ENCODE measurements around the gene ABCA13.
"Not testable (repeated sequence)": the region's sequence is repeated elsewhere in the genome, so short reads cannot be mapped to it uniquely, and the experiment has no call there.

ABCA13 gene, protein sequence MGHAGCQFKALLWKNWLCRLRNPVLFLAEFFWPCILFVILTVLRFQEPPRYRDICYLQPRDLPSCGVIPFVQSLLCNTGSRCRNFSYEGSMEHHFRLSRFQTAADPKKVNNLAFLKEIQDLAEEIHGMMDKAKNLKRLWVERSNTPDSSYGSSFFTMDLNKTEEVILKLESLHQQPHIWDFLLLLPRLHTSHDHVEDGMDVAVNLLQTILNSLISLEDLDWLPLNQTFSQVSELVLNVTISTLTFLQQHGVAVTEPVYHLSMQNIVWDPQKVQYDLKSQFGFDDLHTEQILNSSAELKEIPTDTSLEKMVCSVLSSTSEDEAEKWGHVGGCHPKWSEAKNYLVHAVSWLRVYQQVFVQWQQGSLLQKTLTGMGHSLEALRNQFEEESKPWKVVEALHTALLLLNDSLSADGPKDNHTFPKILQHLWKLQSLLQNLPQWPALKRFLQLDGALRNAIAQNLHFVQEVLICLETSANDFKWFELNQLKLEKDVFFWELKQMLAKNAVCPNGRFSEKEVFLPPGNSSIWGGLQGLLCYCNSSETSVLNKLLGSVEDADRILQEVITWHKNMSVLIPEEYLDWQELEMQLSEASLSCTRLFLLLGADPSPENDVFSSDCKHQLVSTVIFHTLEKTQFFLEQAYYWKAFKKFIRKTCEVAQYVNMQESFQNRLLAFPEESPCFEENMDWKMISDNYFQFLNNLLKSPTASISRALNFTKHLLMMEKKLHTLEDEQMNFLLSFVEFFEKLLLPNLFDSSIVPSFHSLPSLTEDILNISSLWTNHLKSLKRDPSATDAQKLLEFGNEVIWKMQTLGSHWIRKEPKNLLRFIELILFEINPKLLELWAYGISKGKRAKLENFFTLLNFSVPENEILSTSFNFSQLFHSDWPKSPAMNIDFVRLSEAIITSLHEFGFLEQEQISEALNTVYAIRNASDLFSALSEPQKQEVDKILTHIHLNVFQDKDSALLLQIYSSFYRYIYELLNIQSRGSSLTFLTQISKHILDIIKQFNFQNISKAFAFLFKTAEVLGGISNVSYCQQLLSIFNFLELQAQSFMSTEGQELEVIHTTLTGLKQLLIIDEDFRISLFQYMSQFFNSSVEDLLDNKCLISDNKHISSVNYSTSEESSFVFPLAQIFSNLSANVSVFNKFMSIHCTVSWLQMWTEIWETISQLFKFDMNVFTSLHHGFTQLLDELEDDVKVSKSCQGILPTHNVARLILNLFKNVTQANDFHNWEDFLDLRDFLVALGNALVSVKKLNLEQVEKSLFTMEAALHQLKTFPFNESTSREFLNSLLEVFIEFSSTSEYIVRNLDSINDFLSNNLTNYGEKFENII (N-terminal part only)
- total RNA-seq, result 0.15 to 0.52 reads per million in 2 donors

DNA sequence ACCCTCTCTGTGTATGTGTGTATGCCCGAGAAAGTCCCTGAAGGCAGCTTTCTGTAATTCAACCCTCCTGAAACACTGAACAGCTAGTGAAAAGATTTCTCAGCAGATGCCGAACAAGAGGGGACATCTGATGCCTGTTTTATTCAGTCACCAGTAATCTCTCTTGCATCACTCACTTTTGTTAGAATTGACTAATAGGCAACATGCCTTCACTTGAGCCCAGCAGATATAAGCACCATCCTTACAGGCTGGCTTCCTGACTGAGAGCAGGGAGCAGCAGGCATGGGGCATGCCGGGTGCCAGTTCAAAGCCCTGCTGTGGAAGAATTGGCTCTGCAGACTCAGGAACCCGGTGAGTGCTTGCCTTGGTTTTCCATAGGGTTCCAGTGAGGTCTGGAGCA is at the start of gene ABCA13:
Gene ABCA13, plus strand, starts transcription at position 257 of the 400 bp plus-strand sequence. Its CDS starts 26 bp downstream, at position 283.
- no peak for DNase-seq

DNA sequence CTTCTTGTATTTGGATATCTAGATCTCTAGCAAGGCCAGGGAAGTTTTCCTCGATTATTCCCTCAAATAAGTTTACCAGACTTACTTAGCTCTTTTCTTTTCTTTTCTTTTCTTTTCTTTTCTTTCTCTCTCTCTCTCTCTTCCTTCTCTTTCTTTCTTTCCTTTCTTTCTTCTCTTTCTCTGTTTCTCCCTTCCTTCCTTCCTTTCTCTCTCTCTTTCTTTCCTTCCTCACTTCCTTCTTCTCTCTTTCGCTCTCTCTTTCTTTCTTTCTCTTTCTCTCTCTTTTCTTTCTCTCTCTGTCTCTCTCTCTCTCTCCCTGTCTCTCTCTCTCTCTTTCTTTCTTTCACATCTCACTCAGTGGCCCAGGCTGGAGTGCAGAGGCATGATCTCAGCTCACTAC is 45.2 kb upstream of the ABCA13 start:
- no peak for DNase-seq

DNA sequence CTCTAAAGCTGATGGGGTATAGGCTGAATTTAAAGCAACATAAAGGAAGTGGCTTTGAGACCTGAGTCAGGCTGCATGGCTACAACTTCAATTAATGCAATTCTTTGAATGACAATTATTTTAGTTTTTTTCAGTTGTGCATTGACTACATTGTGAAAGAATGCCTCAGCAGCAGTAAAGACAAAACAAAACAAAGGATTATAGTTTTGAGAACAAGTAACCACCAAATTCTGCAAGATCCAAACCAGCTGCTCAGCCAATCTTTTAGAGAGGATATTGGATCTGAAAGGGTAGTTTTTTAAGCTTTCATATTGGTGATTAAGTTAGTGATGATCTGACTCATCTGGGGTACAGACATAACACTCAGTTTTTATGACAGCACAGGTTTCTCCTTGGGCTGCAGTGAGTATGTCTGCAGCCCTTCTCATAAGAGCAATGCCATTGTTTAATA is 40.6 kb upstream of the ABCA13 start:
- no peak for DNase-seq

DNA sequence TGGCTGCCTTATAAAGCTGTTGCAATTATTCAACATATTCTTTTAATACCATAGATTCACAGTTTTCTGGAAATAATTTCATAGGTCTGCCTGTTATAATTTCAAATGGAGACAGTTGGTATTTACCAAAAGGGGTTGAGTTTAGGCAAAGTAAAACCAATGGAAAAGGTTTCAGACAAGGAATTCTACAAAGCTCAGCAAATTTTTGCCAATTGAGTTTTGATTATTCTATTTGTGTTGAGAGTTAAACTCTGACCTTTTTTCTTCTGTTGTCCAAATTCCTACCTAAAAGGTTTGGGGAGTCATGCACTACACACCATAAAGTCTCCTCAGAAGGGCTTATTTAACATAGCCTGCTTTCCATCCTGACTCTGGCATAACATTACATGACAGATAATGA is 38.5 kb upstream of the ABCA13 start:
- no peak for DNase-seq

DNA sequence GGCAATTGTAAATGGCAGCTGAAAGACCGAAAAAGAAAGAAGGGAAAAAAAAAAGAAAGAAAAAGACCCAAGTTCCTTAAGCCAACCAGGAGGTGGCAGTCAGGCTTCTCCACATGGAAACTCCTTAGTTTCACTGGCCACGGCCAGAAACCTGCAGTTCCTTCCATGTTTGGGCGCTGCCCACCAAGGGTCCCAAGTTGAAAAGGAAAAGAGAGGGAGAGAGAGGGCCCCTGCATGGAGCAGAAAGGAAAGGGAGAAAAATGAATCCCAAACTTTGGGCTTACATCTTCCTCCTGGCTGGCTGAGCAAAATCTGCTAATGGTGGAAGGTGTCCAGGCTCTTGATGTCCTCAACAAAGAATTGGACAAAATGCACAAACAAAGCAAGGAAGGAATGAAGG is 31.8 kb upstream of the ABCA13 start:
- no peak for DNase-seq

DNA sequence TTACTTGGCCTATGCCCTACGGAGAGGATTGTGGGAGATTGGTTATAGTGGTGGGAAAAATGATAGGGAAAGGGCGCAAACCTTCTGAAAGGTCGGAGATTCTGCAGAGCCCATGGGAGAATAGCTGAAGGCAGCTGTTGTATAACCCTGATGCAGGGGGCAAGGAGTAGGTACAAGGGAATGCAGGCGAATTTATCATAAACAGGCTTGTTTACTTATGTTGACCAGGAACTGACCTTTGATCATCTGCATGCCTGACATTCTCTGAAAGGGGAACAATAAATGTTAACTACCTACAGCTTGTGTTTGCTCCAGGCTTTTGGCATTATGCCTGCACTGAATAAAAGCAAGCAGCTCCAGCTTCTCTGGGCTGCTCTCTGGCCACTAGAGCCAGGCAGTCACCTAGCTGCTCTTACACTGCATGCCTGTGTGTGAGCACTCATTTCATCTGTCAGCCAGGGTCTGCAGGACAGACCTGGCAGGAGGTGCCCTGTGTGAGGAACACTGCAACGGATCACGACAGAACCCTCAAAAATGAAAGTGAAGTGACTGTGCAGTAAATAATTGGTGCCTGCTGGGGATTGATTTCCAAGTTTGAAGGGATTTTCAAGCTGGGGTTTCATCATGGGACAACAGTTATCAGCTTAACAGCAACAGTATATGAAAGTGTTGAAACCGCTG is 31.1 kb upstream of the ABCA13 start:
- no peak for DNase-seq

DNA sequence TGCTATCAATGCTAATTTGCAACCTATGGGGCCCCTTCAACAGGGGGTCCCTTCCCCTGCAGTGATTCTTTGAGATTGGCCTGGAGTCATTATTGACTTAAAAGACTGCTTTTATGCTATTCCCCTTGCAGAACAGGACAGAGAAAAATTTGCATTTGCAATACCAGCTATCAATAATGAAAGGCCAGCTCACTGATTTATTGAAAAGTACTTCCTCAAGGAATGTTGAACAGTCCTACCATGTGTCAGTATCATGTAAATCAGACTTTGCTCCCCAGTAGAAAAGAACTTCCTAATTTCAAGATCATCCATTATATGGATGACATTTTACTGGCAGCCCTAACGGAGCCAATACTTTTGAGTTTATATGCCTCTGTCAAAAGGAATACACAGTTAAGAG is 29.7 kb upstream of the ABCA13 start:
- no peak for DNase-seq

DNA sequence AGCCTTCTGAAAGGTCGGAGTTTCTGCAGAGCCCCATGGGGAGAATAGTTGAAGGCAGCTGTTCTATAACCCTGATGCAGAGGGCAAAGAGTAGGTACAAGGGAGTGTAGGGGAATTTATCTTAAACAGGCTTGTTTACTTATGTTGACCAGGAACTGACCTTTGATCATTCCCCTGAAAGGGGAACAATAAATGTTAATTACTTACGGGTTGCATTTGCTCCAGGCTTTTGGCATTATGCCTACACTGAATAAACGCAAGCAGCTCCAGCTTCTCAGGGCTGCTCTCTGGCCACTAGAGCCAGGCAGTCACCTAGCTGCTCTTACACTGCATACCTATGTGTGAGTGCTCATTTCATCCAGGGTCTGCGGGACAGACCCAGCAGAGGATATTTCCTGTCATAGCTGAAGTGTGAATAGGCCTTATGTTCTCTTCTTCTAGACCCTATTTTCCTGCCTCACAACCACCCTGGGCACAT is 26.9 kb upstream of the ABCA13 start:
- no peak for DNase-seq

DNA sequence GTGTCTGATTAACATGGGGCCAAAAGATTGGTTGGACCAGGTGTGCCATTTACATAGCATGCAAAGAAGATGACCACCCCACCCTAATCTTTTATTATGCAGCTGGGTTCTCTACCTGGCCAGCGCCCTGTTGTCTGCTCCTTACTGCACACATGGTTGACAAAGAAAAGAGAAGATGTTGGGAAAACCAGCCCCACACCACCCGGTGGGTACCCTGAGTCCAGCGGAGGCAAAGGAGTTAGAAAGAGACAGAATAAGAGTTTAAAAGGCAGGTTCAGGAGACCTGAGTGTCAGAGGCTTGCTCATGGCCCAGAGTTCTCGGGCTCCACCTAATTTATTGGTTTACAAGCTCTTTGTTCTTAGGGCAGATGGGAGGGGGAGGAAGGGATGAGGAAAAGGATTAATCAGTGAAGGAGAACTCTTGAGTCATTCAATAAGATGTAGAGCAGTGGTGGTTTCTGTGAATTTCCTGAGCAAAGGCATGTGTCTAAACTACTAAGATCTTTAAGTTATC is 24.1 kb upstream of the ABCA13 start:
- no peak for DNase-seq

DNA sequence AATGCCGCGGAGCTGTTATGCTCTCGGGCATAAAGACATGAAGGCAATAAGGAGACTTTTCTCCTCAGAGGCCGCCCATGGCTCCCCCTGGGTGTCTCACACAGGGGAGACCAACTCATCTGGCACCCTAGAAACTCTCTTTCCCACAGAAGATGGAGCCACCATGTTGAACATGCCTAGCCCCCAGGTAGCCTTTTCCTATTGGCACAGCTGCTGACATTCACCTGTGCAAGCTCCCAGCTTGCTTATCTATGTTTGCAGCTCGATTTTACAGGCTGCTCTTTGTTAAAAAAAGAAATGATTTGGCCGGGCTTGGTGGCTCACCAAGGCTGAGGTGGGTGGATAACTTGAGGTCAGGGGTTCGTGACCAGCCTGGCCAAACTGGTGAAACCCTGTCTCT is 23.6 kb upstream of the ABCA13 start:
- not testable (repeated sequence) for DNase-seq

DNA sequence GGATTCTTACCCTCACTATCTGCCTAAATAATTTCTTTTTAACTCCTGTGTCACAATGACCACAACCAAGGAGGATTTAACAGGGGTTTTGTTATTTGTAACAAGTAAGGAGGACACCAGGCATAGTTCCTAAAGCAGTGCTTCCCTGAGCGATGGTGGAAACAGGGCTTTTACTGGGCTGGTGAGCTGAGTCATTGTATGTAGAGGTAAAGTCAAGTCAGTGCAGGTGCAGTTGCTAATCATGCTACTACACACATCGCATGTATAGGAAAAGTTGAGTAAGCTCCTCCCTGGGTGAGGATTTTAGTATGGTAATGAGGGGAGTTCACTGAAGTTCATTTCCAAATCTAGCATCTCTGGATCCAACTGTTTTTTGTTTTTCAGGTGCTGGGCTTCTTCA is 22.9 kb upstream of the ABCA13 start:
- no peak for DNase-seq

DNA sequence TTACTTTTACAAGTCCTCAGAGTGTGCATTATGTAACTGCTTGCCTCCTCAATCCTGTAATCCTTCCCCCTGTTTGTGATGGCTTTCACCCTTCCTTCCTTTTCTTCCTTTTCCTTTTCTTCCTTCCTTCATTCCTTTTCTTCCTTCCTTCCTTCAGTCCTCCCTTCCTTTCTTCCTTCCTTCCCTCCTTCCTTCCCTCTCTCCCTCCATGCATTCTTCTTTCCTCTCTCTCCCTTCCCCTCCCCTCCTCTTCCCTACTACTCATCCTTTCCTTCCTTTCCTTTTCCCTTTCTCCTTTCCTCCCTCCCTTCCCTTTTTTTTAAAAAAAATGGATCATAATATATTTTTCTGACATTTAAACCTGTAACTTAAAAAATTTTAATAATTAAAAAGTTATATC is 22.2 kb upstream of the ABCA13 start:
- no peak for DNase-seq

DNA sequence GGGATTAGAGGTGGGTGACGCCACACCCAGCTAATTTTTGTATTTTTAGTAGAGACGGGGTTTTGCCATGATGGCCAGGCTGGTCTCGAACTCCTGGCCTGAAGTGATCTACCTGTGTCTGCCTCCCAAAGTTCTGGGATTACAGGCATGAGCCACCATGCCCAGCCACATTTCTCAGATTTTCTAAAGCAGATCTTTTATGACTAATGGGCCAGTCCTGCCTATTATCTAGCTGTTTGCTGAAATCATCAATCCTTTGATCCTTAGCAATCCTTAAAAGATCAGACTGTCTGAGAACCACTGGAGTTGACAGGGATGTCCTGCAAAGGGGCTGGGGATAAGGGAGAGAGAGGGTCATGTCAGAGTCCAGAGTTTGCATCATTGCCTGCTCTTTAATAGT is 21.2 kb upstream of the ABCA13 start:
- no peak for DNase-seq

DNA sequence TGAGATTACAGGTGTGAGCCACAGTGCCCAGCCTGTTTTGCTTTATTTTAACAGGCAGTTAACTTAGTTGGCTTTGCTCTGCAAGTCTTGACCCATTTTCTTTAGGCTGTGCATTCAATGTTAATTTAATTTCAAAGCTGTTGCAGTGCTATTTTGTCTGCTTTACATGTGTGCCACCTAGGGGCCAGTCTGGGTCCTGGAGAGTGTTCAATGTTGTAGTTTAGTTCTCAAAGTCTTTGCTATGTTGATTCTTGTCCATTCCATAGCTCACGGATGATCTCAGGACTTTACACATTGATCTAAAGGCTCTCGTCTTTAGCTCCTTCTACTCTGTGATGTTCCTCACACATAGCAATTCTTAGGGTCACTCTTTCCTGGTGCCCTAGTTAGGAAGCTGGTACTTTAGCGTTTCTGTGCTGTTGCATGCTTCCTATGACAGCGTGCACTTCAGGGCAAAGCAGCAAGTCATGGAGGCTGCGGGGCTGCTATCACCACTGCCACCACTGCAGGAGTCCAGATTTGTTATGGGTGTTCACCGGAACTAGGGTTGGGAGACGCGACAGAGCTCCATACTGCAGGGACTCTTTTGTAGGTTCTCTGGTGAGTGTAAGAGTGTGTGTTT is 16.4 kb upstream of the ABCA13 start:
- DNase-seq, result no peak

DNA sequence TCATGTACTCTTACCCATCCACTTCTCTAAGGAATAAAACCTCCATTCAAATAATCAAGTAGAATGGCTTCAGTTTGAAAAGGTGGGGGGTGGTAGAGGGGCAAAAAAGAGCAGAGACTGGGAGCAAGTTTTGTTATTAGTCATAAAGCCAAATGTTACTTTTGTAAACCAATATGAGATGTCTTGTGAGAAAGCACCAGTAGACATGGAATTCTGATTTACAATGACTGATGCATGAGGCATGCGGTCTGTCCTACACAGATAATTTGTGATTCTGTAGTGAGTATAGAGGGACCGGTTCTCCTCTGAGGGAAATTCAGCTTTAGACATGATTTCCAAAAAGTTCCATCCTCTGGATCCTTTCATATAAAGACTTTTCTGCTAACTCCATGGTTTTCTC is 12.9 kb upstream of the ABCA13 start:
- DNase-seq, result no peak

DNA sequence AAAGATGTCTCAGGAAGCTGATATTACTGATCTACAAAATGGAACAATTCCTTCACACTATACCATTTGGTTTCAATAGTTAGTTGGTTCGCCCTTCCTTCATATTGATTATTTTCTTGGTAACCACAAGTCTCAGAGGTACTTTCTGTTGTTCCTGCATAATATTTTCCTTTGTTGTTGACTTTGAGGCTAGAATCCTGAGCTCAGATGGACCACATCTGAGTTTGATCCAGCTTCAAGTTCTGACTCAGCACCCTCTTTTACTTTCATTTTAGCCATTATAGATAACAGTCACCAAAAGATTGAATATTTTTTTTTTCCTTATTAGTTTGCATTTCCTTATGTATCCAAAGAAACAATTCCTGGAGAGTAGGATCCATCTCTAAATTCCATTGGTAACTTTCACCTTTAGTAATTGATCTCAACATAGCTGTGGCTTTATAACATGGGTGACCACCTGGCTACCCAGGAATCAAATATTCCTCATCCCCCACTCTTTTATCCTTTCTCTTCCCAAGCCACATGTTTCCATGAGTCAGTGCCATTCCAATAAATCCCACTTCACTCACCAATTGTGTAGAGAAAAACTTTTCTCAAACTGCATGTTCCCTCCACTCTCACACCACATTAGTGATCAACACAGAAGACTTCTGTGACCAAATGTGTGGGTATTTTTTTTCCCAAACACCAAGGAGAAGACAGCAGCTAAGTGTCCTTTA is 9.7 kb upstream of the ABCA13 start:
- no peak for DNase-seq

DNA sequence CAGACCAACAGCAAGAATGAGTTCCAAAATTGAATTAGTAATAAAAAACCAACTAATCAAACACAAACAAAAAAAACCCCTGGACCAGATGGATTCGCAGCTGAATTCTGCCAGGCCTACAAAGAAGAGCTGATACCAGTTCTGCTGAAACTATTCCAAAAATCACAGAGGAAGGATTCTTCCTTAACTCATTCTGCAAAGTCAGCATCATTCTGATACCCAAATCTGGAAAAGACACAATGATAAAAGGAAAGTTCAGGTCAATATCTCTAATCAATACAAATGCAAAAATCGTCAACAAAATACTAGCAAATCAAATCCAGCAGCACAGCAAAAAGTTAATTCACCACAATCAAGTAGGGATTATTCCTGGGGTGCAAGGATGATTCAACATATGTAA is 6.1 kb upstream of the ABCA13 start:
- no peak for DNase-seq

DNA sequence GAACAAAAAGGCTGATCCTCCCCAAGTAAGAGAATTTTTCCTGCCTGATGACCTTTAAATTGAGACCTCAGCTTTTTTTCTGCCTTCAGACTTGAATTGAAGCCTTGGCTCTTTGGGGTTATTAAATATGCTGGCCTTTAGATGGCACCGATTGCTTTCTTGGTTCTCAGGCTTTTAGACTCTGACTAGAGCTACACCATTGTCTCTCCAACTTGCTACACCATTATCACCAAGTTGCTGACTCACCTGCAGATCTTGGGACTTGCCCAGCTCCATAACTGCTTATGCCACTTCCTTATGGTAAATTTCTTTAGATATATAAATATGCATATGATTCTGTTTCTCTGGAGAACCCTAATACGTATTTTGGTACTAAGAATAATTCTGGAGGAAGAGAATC is 3.1 kb upstream of the ABCA13 start:
- DNase-seq, result no peak

DNA sequence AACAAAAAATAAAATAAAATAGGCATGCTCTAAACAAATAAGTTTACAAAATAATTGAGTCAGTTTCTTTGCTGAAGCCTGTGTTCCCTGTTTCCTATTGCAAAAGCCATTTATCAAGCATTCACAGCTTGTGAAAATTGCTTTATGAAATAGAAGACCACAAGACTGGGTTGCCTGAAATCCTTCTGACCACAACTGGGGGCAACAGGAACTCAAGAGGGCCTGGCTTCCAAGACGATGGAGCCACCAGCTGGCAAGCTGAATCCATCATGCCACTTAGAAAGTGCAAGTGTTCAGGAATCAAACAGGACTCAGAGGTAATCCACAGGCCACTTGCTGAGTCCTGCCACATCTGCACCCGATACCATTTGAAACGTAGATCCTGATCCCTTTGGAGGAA is 752 bp upstream of the ABCA13 start:
- DNase-seq, result no peak

DNA sequence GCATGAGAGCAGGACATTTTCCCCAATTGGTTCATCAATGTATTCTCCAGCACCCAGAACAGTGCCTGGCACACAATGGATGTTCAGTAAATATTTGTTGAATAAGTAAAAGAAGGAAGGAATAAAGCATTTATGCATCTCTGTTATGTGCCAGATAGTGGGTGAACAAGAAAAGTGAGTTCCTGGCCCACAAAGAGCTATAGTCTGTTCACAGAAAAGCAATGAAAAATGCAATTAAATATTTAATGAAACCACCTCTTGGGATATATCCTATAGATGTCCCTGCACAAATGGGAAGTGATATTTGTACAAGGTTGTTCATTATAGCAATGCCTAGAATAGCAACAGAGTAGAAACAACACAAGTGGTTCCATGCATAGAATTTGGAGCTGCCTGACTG is 2.1 kb downstream of the ABCA13 start:
- DNase-seq, result no peak
